ENCODE measurements around the gene SHC3.

- TF ChIP-seq CTCF (IDR thresholded peaks at IDR 0.05) (no peak), POLR2A (IDR thresholded peaks at IDR 0.05) (no peak)
Observed at GRCh38 chr9:89058906-89059305, 119.7 kb downstream of the SHC3 start.
